HG03097 (cell line): ENCODE data around the gene SH3PXD2B.
"Not testable (repeated sequence)": the region's sequence is repeated elsewhere in the genome, so short reads cannot be mapped to it uniquely, and the experiment has no call there.

ENCODE experiments used
- ATAC-seq: cut with Tn5 transposase; IDR thresholded peaks from one replicate; pipeline ENCODE4 v1.9.1; 2021; ENCODE audit not compliant: unreplicated experiment, low FRiP score

The SH3PXD2B gene

GRCh38 chr5:172420235-172420939 is 33.9 kb downstream of the SH3PXD2B start:
- ATAC-seq, result no peak

GRCh38 chr5:172418862-172419814 is 35.2 kb downstream of the SH3PXD2B start:
- ATAC-seq, result no peak

- ATAC-seq, result no peak
These were observed 36.2 kb downstream of the SH3PXD2B start for GRCh38 chr5:172417983-172418630.

- no peak for ATAC-seq
These were observed 37.0 kb downstream of the SH3PXD2B start for GRCh38 chr5:172417130-172417841.

- no peak for ATAC-seq
These were observed 38.7 kb downstream of the SH3PXD2B start for GRCh38 chr5:172415362-172416275.

GRCh38 chr5:172414531-172415361 is 39.6 kb downstream of the SH3PXD2B start:
- no peak for ATAC-seq

GRCh38 chr5:172413601-172414171 is 40.6 kb downstream of the SH3PXD2B start:
- ATAC-seq, result no peak

GRCh38 chr5:172412724-172413286 is 41.5 kb downstream of the SH3PXD2B start:
- no peak for ATAC-seq

- no peak for ATAC-seq
These were observed 42.7 kb downstream of the SH3PXD2B start for GRCh38 chr5:172411484-172412072.

GRCh38 chr5:172410662-172411483 is 43.5 kb downstream of the SH3PXD2B start:
- no peak for ATAC-seq

- no peak for ATAC-seq
These were observed 44.2 kb downstream of the SH3PXD2B start for GRCh38 chr5:172410160-172410559.

GRCh38 chr5:172409477-172409876 is 44.8 kb downstream of the SH3PXD2B start:
- ATAC-seq, result not testable (repeated sequence)

GRCh38 chr5:172407822-172408221 is 46.5 kb downstream of the SH3PXD2B start:
- ATAC-seq, result no peak

- no peak for ATAC-seq
These were observed 47.1 kb downstream of the SH3PXD2B start for GRCh38 chr5:172407241-172407691.

- no peak for ATAC-seq
These were observed 48.9 kb downstream of the SH3PXD2B start for GRCh38 chr5:172405226-172406107.

GRCh38 chr5:172404746-172405145 is 49.6 kb downstream of the SH3PXD2B start:
- no peak for ATAC-seq
